NCI-H2081 treated with DMSO at 0.1 percent for 48 hours (cell line): ENCODE results near the gene GTF3C2.

Experiments used
- DNase-seq: peaks from one replicate; lab custom pipeline; 2025; lab: John Stamatoyannopoulos, UW

Gene GTF3C2

GRCh38 chr2:27296481-27296880 is 60.1 kb downstream of the GTF3C2 start:
- DNase-seq: no peak

- DNase-seq: no peak
Measured at GRCh38 chr2:27294928-27295327, 61.6 kb downstream of the GTF3C2 start.

- DNase-seq: no peak
Measured at GRCh38 chr2:27291865-27292264, 64.7 kb downstream of the GTF3C2 start.

- no peak for DNase-seq
Measured at GRCh38 chr2:27290549-27290948, 66.0 kb downstream of the GTF3C2 start.

DNA sequence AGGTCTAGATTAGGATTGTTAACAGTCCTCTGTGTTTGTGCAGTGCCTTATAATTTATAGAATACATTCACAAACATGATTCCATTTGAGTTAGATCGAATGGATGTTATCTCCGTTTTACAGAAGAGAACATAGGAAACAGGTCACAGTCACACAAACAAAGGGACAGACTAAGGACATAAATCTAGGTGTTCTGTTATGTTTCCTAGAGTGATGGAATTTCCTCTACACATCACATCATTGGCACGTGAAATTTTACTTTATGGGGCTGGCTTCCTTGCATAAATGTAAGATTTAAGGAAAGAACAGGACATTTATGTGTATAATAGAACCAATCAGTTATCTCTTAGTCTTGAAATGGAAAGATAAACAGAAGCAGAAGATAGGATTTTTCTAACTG is 68.0 kb downstream of the GTF3C2 start:
- no peak for DNase-seq

- DNase-seq: no peak
Measured at GRCh38 chr2:27285481-27285880, 71.1 kb downstream of the GTF3C2 start.

- no peak for DNase-seq
Measured at GRCh38 chr2:27284996-27285395, 71.6 kb downstream of the GTF3C2 start.

GRCh38 chr2:27282892-27283291 is 73.7 kb downstream of the GTF3C2 start:
- DNase-seq: no peak

DNA sequence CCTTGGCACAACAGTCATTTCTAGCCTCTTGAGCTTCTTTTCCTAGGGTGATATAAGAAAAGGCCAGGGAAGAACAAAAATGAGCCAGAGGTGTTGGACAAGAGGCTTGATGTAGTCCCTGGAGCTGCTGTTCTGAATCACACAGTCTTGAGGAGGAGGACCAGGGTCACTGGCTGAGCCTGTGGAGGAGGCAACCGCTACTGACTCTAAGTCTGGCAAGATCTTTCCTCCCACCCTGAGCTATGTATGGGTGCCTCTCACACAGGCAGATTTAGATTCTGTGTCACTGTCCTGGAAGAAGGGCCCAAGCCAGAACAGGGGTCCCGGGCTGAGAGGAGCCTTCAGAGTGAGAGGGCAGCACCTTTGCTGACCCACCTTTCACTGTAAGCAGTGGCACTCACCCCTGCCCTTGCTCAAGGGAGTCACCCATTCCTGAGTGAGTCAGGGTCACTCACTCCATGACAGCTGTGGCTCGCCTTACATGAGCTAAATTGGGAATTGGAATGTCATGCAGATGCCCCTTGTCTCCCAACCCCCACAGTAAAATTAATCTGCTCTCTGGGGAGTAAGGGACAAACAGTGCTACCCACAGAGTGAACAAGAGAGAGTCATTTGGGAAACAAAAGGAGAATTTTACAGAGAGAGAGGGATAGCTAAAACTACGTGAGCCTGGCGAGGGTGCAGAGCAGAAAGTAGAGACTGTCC is 74.6 kb downstream of the GTF3C2 start, which contains the start of gene TRIM54:
TRIM54 (plus strand) TSS at position 575 of the 705 bp plus-strand sequence. CDS start 303 bp downstream, outside the sequence.
- DNase-seq: no peak

- DNase-seq: no peak
Measured at GRCh38 chr2:27281442-27281841, 75.1 kb downstream of the GTF3C2 start.

DNA sequence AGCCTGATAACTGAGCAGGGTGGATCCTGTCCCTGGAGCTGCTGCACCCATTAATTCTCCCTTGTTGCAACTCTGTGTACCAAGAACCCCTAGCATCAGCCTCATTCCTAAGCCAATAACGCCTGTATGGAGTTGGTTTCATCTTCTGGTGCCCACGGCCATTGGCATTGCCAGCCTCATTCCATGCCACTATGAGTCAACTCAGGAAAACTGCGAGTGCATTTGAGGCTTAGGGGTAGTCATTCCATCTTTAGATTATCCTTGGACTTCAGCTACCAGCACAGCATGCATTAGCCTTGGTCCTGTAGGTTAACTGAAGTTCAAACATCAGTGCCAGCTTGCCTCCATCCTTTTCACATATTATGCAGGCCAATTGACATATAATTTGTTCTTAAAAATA is 75.7 kb downstream of the GTF3C2 start:
- DNase-seq: no peak

- no peak for DNase-seq
Measured at GRCh38 chr2:27278010-27278409, 78.6 kb downstream of the GTF3C2 start.
